ENCODE data around the gene ERCC5.

- TF ChIP-seq POLR2AphosphoS5 (IDR thresholded peaks at IDR 0.05; ENCODE audit: low read depth, low read length) (no peak), POLR2A (IDR thresholded peaks at IDR 0.05; ENCODE audit: low read depth, low read length) (no peak)
Measured at GRCh38 chr13:102847272-102848234, 1.7 kb downstream of the ERCC5 start.

Data from GM12891 (cell line).